HG03439 (cell line): ENCODE results near the gene TLE5.
"Not testable (repeated sequence)": the region's sequence is repeated elsewhere in the genome, so short reads cannot be mapped to it uniquely, and the experiment has no call there.

Experiments
- ATAC-seq: cut with Tn5 transposase; IDR thresholded peaks from one replicate; pipeline ENCODE4 v1.9.1; 2021; ENCODE audit warnings: mild to moderate bottlenecking, moderate library complexity; ENCODE audit not compliant: unreplicated experiment

Gene TLE5

GRCh38 chr19:3096902-3097326 lies 34.6 kb upstream of the TLE5 start:
- ATAC-seq = no peak

- ATAC-seq = no peak
These were observed 34.1 kb upstream of the TLE5 start for GRCh38 chr19:3096267-3096901.

GRCh38 chr19:3095441-3096191 lies 33.3 kb upstream of the TLE5 start:
- ATAC-seq = no peak

- no peak for ATAC-seq
These were observed 32.5 kb upstream of the TLE5 start for GRCh38 chr19:3094601-3095440.

- not testable (repeated sequence) for ATAC-seq
These were observed 27.1 kb upstream of the TLE5 start for GRCh38 chr19:3089299-3089855.

GRCh38 chr19:3087769-3088168 lies 25.5 kb upstream of the TLE5 start:
- no peak for ATAC-seq

GRCh38 chr19:3084943-3085342 lies 22.6 kb upstream of the TLE5 start:
- ATAC-seq = no peak

GRCh38 chr19:3083964-3084363 lies 21.7 kb upstream of the TLE5 start:
- ATAC-seq = no peak

- ATAC-seq = no peak
These were observed 20.0 kb upstream of the TLE5 start for GRCh38 chr19:3082331-3082730.

GRCh38 chr19:3080286-3080685 lies 18.0 kb upstream of the TLE5 start:
- no peak for ATAC-seq

- no peak for ATAC-seq
These were observed 17.3 kb upstream of the TLE5 start for GRCh38 chr19:3079578-3079977.

- no peak for ATAC-seq
These were observed 13.5 kb upstream of the TLE5 start for GRCh38 chr19:3075605-3076431.

- ATAC-seq = no peak
These were observed 11.8 kb upstream of the TLE5 start for GRCh38 chr19:3073931-3074595.

GRCh38 chr19:3073159-3073563 lies 10.9 kb upstream of the TLE5 start:
- no peak for ATAC-seq

GRCh38 chr19:3071768-3072167 lies 9.5 kb upstream of the TLE5 start:
- ATAC-seq = no peak

GRCh38 chr19:3068071-3068470 lies 5.8 kb upstream of the TLE5 start:
- ATAC-seq = no peak

GRCh38 chr19:3067563-3067962 lies 5.3 kb upstream of the TLE5 start:
- ATAC-seq = no peak

GRCh38 chr19:3066482-3067049 lies 4.3 kb upstream of the TLE5 start:
- no peak for ATAC-seq

- peak; percentile 55 for ATAC-seq
These were observed 3.5 kb upstream of the TLE5 start for GRCh38 chr19:3065675-3066357.
